NCI-H128 (cell line): Measurements from ENCODE around the gene HIBCH.
"Not testable (repeated sequence)": the region's sequence is repeated elsewhere in the genome, so short reads cannot be mapped to it uniquely, and the experiment has no call there.

Source experiments
- DNase-seq: peaks from one replicate; lab custom pipeline; 2025; ENCODE audit not compliant: unreplicated experiment; lab: John Stamatoyannopoulos, UW

The HIBCH gene, protein sequence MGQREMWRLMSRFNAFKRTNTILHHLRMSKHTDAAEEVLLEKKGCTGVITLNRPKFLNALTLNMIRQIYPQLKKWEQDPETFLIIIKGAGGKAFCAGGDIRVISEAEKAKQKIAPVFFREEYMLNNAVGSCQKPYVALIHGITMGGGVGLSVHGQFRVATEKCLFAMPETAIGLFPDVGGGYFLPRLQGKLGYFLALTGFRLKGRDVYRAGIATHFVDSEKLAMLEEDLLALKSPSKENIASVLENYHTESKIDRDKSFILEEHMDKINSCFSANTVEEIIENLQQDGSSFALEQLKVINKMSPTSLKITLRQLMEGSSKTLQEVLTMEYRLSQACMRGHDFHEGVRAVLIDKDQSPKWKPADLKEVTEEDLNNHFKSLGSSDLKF

DNA sequence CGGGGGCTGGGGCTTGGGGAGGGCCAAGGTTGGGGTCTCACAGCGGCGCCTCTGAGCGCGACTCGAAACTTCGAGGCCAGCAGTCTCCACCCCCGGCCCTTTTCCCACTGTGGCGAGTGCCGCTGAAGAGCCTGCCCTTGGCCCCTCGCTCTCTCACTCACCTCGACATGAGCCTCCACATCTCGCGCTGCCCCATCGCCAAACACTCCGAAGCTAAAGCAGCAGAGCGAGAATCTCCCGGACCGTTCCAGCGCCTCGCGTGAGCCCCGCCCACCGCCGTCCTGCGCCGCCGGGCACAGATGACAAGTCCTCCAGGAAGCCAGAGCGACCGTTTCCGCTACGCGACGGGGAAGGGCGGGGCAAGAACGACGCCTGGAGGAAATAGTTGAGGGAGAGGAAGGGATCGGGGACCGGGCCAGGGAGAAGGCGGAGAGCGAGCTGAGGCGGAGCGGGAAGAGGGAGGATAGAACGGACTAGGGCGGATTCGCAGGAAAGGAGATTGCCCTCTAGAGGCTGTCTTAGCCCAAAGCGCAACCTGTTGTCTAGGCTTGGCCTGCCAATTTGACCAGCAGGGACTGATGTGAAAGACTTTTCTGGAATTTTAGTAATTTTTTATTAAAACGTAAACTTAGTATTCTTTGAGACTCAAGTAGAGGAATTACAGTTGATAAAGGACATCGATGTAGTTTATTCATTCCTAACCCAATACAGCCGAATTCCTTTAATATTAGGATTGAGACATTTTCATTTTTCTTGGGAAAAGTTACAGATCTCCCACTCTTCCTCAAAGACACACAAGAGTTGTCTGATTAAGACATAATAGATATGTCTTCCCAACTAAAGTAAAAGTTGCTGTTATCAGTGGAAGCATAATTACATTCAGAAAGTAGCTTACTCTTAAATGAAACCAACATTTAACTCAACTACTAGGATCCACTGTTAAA is at the start of gene HIBCH:
TSS of gene HIBCH (minus strand) at position 272 of the 944 bp plus-strand sequence. CDS start at position 196, 76 bp downstream.
- peak; percentile 93 for DNase-seq

DNA sequence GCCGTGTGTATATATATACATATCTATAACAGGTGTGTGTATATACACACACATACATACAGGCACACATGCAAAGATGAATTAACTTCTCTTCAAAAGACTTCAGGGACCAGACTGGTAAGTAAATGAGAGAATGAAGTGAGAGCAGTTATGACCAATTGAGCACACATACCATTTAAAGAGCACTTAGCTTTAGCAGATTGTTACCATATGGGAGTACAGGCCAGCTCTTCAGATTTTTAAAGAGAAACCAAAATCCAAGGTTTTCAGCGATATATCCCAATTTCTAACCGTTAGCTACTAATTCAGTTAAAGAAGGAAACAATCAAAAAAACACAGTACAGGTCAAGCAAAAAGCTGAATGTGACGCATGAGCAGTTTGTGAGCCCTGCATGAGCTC is 47.5 kb upstream of the HIBCH start:
- DNase-seq, result no peak

DNA sequence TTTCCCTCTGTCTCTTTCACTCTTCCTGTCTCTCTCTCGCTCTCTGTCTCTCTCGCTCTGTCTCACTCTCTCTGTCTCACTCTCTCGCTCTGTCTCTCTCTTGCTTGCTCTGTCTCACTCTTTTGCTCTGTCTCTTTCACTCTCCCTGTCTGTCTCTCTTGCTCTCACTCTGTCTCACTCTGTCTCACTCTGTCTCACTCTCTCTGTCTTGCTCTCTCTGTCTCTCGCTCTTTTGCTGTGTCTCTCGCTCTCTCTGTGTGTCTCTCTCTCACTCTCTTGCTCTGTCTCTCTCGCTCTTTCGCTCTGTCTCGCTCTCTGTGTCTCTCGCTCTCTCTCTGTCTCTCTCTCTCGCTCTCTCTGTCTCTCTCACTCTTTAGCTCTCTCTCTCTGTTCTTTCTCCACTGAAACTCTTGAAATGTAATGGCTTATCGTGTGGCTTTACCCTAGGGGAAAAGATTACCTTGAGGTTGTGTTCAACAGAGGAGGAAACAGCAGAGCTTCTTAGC is 46.7 kb upstream of the HIBCH start:
- no peak for DNase-seq

DNA sequence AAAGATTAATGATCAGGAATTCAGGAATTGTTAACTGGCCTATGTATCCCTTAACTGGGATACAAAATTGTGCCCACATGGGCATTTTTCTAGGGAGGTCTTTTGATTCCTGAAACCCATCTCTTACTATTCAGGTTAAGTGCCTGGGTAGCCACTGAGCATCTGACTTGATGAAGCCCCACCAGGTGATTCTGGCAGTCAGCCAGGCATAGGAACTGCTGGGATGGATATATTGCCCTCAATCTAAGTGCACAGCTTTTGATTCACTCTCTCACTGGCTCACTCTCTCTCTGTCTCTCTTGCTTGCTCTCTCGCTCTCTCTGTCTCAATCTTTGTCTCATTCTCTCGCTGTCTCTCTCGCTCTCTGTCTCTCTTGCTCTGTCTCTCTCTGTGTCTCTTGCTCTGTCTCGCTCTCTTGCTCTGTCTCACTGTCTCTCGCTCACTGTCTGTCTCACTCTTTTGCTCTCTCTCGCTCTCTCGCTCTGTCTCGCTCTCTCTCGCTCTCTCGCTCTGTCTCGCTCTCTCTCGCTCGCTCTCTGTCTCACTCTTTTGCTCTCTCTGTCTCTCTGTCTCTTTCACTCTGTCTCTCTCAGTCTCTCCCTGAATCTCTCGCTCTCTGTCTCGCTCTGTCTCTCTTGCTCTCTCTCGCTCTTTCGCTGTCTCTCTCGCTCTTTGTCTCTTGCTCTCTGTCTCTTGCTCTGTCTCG is 46.0 kb upstream of the HIBCH start:
- DNase-seq, result peak; percentile 9

DNA sequence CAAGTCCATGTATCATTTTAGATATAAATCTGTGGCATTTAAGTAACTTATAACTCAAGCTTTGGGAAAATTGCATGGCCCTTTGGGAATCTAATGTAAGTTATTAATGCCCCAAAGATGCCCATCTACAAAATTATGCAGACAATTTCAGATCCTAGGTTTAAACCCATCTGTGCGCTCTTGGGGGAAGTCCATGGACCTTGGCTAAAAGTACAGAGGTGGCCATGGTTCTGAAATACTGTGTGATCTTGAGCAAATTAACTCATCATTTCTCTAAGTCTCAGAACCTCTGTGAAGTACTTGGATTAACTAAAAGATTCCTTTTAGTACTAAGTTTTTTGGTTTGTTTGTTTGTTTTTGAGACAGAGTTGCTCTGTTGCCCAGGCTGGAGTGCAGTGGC is 43.3 kb upstream of the HIBCH start:
- no peak for DNase-seq

DNA sequence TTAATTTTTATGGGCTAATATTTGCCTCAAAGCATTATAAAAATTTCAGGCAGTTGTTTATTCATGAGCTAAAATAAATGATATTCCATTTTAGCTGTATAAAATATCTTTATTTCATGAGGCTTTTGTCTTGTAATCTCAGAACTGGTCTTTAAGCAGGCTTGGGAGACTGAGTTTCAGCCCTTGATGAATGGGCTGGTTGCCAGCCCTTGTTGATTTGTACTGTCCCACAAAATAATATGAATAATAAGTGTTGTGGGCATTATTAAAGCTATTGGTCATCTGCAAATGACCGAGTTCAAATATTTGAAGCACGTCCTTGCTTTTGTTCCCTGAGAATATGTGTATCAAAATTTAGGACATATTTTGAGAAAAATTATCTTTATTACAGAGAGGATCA is 41.9 kb upstream of the HIBCH start:
- DNase-seq, result no peak

DNA sequence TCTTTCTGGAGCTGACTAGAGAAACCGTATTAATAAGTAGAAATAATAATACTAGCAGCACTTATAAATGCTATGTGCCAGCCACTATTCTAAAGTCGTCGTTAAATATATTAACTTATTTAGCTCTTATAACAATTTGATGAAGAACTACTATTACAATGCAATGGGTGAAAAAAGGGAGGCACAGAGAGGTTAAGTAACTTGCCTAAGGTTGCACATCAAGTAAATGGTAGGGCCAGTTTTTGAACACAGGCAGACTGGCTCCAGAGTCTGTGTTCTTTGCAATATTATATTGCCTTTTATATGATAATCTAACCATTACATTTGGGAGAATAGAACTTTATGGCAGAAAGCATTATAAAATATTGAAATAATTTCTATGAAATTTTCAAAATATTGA is 41.3 kb upstream of the HIBCH start:
- no peak for DNase-seq

DNA sequence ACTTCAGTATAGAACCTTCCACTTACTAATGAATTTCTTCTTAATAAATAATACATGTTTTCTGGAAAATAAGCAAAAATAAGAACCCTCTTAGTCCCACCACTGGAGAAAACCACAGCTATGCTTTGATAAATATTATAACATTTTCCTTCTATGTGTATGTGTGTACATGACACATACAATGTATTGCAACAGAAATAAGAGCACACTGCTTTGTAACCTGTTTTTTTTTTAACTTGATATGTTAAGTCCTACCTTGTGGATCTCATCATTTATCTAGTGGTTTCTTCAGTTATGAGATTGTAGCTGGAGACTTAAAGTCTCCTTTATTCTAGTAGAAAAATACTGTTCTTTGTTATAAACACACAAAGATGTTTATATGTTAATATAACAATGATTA is 40.9 kb upstream of the HIBCH start:
- no peak for DNase-seq

DNA sequence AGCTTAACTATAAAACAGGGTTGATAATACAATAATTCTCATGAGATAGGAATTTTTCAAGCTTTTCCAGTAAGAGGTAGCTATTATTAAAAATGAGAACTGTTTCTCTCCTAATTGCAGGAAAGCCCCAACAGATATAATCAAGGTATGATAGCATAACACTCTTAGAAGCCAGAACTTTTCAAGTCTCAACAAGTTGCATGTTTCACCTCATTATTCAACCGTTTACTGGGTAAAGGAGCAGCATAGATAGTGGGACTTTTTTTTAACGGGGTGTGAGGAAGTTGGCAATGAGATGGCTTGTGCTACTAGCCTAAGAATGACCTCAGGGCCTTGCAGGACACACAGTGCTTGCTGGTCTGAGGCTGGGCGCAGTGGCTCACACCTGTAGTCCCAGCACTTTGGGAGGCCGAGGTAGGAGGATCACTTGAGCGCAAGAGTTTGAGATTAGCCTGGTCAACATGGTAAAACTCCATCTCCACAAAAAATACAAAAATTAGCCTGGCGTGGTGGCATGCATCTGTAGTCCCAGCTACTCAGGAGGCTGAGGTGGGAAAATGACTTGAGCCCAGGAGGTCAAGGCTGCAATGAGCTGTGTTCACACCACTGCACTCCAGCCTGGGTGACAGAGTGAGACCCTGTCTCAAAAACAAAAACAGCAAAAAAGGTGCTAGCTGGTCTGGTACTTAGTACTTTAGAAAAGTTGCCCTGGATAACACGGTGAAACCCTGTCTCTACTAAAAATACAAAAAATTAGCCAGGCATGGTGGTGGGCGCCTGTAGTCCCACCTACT is 39.2 kb upstream of the HIBCH start:
- not testable (repeated sequence) for DNase-seq

DNA sequence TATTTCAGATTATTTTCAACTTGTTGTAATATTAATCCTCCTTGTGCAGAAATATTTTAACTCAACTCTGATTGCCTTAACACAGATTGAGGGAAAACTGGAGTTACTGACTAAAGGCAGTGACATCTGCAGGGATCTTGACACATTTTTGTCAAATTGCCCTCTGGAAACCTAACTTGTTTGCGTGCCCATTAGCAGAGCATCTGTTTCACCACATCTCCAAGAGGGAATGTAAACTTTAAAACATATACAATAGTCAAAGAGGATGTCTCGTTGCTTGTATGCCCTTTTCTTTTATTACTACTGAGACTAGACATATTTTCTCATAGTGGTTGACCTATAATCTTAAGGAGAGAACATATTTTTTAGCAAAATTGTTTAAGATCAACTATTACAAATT is 38.0 kb upstream of the HIBCH start:
- DNase-seq, result no peak

DNA sequence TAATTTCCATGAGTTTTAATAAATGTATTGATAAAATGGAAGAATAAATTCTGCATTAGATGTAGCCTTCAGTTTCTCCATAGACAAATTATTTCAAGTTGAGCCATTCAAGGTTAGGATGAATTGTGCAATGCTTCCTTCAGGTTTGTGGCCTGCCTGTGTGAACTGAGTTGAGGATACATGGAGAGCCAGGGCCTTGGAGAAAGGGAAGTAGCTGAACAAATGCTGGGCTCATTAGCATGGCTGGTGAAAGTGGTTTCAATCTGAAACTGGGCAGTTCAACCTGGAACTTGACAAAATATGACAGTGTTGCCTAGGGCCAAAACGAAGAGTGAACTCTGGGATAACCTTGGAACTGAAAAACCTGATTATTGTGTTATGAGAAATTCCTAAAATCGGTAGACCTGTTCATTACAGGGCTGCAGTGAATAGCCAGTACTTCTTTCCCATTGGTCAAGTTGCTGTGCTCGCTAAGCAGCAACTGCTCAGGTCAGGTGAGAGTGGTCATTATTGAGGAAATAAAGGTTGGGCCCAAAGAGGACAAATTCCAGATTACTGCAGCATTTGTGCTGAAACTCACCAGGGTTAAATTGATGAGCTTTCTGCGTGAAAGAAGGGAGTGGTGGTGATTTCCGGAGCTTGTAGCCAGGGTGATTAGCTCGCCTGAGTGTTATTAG is 36.5 kb upstream of the HIBCH start:
- DNase-seq, result no peak

DNA sequence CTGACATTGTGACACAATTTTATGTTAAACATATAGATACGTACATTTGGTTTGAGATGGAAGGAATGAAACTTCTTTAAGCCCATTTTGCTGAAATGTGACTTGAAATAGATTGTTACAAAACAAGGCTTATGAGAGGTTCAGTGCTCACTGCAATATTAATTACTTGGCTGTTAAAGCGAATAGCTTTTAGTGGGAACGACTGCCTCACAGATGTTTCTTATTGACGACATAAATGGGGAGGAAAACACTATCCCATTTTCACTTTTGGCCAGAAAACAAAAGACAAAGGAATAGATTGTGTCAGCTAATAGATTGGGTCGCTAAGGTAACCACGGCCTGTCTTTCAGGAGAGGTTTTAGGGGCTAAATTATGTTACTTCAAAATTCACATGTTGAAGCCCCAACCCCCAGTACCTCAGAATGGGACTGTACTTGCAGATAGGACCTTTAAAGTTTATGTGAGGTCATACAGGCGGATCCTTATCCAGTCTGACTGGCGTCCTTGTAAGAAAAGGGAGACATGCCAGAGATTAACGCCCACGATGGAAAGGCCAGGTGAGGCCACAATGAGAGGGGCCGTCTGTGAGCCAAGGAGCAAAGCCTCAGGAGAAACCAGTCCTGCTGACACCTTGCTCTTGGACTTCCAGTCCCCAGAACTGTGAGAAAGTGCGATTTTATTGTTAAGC is 34.5 kb upstream of the HIBCH start:
- DNase-seq, result no peak

DNA sequence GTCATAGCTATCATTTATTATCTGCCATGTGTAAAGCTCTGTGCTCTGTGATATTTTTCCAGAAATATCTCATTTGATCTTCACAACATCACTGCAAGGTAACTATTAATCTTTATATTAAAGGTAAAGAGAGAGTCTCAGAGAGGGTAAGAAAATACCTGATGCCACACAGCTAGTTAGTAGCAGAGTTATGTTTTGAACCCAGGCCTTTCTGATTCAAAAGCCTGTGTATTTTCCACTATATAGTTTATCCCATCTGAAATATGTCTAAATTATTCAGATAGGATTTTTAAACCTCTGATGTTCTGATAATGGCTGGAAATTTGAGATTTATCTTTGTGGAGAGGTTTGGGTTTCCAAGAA is 33.9 kb upstream of the HIBCH start:
- DNase-seq, result no peak

DNA sequence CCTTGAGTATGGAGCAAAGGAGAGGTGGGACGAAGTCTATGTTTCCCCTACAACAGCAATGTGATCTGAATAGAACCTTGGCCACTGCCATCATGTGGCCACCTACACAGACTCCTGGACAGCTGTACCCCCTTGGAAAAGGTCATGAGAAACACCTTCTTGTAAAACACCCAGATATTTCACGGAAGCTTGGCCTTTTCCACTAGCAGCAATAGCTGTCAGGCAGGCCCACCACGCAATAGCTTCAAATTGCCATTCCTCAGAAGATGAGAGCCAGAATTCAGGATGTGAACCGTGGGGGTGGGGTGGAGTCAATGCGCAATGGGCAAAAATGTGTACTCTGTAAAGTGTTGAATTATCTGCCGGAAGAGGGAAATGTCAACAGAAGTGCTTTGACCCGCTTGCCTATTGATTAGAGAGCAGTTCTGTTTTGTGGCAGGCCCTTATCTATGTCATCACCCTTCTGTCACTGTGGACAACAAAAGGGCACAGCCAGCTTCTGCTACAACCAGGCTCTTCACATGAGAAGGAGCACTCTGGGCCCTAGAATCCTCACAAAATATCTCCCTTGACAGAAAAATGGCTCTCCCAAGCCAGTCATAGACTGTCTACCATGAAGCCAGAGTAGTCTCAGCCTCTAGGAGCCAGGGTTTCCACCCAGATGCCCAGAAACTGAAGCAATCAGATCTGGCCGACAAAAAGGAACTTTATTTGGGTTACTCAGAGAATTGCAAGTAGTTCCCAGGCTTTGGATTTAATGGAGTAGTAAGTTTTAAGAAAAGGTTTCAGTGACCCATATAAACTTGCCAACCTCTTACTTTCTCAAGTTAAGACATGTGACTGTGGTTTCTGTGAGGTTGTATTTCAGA is 33.3 kb upstream of the HIBCH start:
- no peak for DNase-seq

DNA sequence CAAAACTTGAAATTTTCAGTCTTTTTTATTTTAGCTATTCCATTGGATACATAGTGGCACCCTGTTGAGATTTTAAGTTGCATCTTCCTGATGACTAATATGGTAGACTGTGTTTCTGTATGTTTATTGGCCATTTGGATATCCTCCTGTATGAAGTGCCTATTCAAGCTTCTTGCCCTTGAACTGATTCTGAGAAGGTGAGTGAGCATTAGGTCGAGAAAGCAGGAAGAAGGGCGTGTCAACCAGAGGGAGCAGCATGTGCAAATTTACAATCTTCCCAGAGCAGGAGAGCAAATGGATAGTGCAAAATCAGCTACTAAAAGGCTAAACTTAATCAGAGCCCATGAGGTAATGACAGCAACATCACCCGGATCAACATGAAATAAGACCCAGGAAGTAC is 32.3 kb upstream of the HIBCH start:
- no peak for DNase-seq

DNA sequence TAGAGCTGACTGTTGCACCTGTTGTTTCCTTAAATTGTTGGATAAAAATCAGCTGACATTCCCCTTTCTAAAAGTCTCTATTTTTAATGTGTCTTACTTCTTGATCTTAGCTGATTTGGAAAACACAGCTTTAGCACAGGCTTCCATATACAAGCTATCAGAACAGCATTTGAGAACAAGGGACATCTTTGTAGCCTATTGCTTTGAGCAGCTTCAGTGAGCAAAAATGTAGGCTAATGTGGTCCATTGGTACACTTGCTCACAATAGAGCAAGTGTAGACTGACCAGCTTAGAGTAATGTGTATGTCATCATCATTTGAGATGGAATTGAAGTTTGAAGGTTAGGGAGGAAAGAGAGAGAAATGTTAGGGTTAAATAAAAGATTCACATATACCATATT is 30.7 kb upstream of the HIBCH start:
- DNase-seq, result no peak

DNA sequence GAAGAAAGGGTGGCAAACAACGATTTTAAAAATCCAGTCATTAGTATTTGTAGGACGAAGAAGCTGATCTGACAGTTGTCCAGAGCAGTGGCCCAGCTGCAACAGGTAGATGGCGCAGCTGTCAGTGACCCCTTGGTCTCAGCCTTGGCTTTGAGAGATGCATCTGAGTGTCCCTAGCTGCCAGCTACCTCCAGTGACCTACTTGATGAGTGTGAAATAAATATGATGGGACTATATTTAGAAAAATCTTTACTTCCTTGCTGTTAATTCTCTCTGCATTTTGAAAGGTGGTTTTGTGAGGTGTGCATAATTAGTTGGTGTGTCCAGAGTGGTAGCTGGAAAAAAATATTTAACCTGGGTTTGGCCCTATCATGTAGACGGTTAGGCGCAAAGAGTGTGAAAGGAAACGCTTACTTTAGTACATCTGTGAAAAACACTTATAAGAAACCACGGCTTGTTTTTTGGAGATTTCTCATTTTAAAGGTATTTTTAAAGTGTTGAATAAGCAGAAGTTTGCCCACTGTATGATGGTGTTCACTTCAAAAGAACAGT is 24.7 kb upstream of the HIBCH start:
- no peak for DNase-seq
